HCT116 (cell line): ENCODE data around the gene SCPEP1.

Experiments
- CBX3 ChIP-seq: IDR thresholded peaks from 2 replicates; pipeline ENCODE4 v1.6.1; 2012; ENCODE audit warnings: low read depth
- CTCF ChIP-seq, 3 experiments: fragments of 200-600 bp in 1 of 3; sonication (generic) in 1 of 3; IDR thresholded peaks in 2 of 3; conservative IDR thresholded peaks in 1 of 3; 2 replicates each; pipeline ENCODE4 v1.5.1; 2012 to 2017; ENCODE audit warnings: low read depth in 2 of 3, low read length in 2 of 3, antibody characterized with exemption in 1 of 3, borderline replicate concordance in 1 of 3, control low read depth in 1 of 3, mild to moderate bottlenecking in 1 of 3, mixed read lengths in 1 of 3, mixed run types in 1 of 3, moderate library complexity in 1 of 3; ENCODE audit not compliant: insufficient read depth in 1 of 3
- EZH2 ChIP-seq: fragments of 200-600 bp; sonication (generic); IDR thresholded peaks from 2 replicates; pipeline ENCODE4 v1.6.1; 2017; ENCODE audit warnings: antibody characterized with exemption, mixed run types
- EZH2phosphoT487 ChIP-seq: fragments of 200-600 bp; IDR thresholded peaks from 2 replicates; pipeline ENCODE4 v1.6.1; 2018; ENCODE audit warnings: antibody characterized with exemption, borderline replicate concordance
- JUND ChIP-seq: IDR thresholded peaks from 2 replicates; pipeline ENCODE4 v1.6.1; 2012
- POLR2A ChIP-seq: IDR thresholded peaks from 2 replicates; pipeline ENCODE4 v1.7.0; 2011; ENCODE audit warnings: borderline replicate concordance; ENCODE audit not compliant: insufficient read depth, insufficient read length; ENCODE audit errors: extremely low read depth
- POLR2AphosphoS5 ChIP-seq: IDR thresholded peaks from 2 replicates; pipeline ENCODE4 v1.6.1; 2011; ENCODE audit warnings: mild to moderate bottlenecking, low read depth, low read length, moderate library complexity
- RAD21 ChIP-seq: IDR thresholded peaks from 2 replicates; pipeline ENCODE4 v1.6.1; 2012; ENCODE audit warnings: low read depth, mild to moderate bottlenecking
- TCF7L2 ChIP-seq: IDR thresholded peaks from 2 replicates; pipeline ENCODE4 v1.7.0; 2011; ENCODE audit warnings: borderline replicate concordance, inconsistent platforms; ENCODE audit not compliant: insufficient read depth, insufficient read length; ENCODE audit errors: extremely low read depth
- TF ChIP-seq, protein P1 (sequence below): IDR thresholded peaks from 2 replicates; pipeline ENCODE4 v1.6.1; 2011; ENCODE audit warnings: mild to moderate bottlenecking, low read length, moderate library complexity; ENCODE audit not compliant: insufficient replicate concordance; ENCODE audit errors: extremely low read depth
- TF ChIP-seq, protein P2 (sequence below): IDR thresholded peaks from 2 replicates; pipeline ENCODE4 v1.6.1; 2012; ENCODE audit warnings: low read depth

DNA sequence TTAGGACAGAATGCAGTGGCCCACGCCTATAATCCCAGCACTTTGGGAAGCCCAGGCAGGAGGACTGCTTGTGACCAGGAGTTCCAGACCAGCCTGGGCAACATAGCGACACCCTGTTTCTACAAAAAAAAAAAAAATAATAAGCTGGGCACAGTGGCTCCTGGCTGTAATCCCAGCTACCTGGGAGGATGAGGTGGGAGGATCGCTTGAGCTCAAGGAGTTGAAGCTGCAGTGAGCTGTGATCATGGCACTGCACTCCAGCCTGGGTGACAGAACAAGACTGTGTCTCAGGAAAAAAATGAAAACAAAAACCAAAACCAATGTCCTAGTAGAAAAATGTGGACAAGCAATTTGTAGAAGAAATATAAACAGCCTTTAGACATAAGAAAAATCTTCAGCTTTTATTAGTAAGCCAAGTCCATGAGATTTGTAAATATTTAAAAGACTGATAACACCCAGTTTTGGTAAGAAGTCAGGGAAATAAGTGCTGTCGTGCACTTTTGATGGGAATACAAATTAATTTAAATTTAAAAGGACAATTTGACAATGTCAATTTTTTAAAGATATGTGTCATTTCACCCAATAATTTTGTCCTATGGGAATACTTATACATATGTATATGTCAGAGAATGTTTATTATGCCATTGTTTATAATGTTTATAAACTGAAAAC lies 11.1 kb downstream of the SCPEP1 start:
- TF ChIP-seq POLR2AphosphoS5 (no peak), POLR2A (no peak), EZH2 (no peak), CTCF (IDR thresholded peaks at IDR 0.05 in 2 of 3, conservative IDR thresholded peaks at IDR 0.05 in 1 of 3; ENCODE audit: borderline replicate concordance in 1 of 3, insufficient read depth in 1 of 3, low read depth in 2 of 3, low read length in 2 of 3) (no peak), RAD21 (no peak), TCF7L2 (no peak), JUND (no peak), EZH2phosphoT487 (no peak), CBX3 (no peak)
- TF ChIP-seq, protein P1, sequence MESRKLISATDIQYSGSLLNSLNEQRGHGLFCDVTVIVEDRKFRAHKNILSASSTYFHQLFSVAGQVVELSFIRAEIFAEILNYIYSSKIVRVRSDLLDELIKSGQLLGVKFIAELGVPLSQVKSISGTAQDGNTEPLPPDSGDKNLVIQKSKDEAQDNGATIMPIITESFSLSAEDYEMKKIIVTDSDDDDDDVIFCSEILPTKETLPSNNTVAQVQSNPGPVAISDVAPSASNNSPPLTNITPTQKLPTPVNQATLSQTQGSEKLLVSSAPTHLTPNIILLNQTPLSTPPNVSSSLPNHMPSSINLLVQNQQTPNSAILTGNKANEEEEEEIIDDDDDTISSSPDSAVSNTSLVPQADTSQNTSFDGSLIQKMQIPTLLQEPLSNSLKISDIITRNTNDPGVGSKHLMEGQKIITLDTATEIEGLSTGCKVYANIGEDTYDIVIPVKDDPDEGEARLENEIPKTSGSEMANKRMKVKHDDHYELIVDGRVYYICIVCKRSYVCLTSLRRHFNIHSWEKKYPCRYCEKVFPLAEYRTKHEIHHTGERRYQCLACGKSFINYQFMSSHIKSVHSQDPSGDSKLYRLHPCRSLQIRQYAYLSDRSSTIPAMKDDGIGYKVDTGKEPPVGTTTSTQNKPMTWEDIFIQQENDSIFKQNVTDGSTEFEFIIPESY: no peak
- TF ChIP-seq, protein P2, sequence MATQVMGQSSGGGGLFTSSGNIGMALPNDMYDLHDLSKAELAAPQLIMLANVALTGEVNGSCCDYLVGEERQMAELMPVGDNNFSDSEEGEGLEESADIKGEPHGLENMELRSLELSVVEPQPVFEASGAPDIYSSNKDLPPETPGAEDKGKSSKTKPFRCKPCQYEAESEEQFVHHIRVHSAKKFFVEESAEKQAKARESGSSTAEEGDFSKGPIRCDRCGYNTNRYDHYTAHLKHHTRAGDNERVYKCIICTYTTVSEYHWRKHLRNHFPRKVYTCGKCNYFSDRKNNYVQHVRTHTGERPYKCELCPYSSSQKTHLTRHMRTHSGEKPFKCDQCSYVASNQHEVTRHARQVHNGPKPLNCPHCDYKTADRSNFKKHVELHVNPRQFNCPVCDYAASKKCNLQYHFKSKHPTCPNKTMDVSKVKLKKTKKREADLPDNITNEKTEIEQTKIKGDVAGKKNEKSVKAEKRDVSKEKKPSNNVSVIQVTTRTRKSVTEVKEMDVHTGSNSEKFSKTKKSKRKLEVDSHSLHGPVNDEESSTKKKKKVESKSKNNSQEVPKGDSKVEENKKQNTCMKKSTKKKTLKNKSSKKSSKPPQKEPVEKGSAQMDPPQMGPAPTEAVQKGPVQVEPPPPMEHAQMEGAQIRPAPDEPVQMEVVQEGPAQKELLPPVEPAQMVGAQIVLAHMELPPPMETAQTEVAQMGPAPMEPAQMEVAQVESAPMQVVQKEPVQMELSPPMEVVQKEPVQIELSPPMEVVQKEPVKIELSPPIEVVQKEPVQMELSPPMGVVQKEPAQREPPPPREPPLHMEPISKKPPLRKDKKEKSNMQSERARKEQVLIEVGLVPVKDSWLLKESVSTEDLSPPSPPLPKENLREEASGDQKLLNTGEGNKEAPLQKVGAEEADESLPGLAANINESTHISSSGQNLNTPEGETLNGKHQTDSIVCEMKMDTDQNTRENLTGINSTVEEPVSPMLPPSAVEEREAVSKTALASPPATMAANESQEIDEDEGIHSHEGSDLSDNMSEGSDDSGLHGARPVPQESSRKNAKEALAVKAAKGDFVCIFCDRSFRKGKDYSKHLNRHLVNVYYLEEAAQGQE: no peak
